ENCODE measurements around the gene SRSF11.

GRCh38 chr1:70211541-70211940, 9.6 kb upstream of the SRSF11 start:
- TF ChIP-seq JUND (IDR thresholded peaks at IDR 0.05) = no peak
- no peak for TF ChIP-seq CTCF (IDR thresholded peaks at IDR 0.05; ENCODE audit: low read depth, low read length, missing input control)
- no peak for TF ChIP-seq FOXA1 (IDR thresholded peaks at IDR 0.05)
- no peak for TF ChIP-seq MAX (IDR thresholded peaks at IDR 0.05)
- TF ChIP-seq RAD21 (IDR thresholded peaks at IDR 0.05) = no peak
- TF ChIP-seq EGR1 (IDR thresholded peaks at IDR 0.05; ENCODE audit: low read depth in 2 of 2) = no peak
- no peak for TF ChIP-seq GABPA (IDR thresholded peaks at IDR 0.05 in 1 of 2, conservative IDR thresholded peaks at IDR 0.05 in 1 of 2)
- TF ChIP-seq REST (IDR thresholded peaks at IDR 0.05) = no peak
- TF ChIP-seq TAF1 (conservative IDR thresholded peaks at IDR 0.05) = no peak

All from liver (tissue), 3 donors.